Stimulated activated CD4-positive, alpha-beta T cell treated with anti-CD3 and anti-CD28 coated beads, Interleukin-12 subunit alpha, Interleukin-12 subunit beta, amount 100 ng/mL, for 24 hours (primary cell): ENCODE measurements around the gene NKD1.
"Not testable (repeated sequence)": the region's sequence is repeated elsewhere in the genome, so short reads cannot be mapped to it uniquely, and the experiment has no call there.

Experiments used
- DNase-seq, 2 experiments: peaks; one replicate each; pipeline ENCODE4 v3.0.0-alpha.2; 2020; ENCODE audit warnings: low read depth in 2 of 2

The NKD1 gene

GRCh38 chr16:50559804-50560514 is 11.8 kb downstream of the NKD1 start:
- no peak for DNase-seq

GRCh38 chr16:50560903-50561863 is 13.0 kb downstream of the NKD1 start:
- no peak for DNase-seq

- no peak for DNase-seq
These were observed 14.5 kb downstream of the NKD1 start for GRCh38 chr16:50562657-50563056.

- no peak for DNase-seq
These were observed 15.8 kb downstream of the NKD1 start for GRCh38 chr16:50563989-50564388.

- no peak for DNase-seq
These were observed 17.2 kb downstream of the NKD1 start for GRCh38 chr16:50565428-50565827.

GRCh38 chr16:50566014-50566962 is 18.1 kb downstream of the NKD1 start:
- no peak for DNase-seq

GRCh38 chr16:50567651-50568050 is 19.5 kb downstream of the NKD1 start:
- no peak for DNase-seq

- DNase-seq: no peak
These were observed 20.1 kb downstream of the NKD1 start for GRCh38 chr16:50568187-50568815.

GRCh38 chr16:50570354-50570753 is 22.2 kb downstream of the NKD1 start:
- DNase-seq: no peak

GRCh38 chr16:50570808-50571598 is 22.8 kb downstream of the NKD1 start:
- no peak for DNase-seq

GRCh38 chr16:50571786-50572185 is 23.6 kb downstream of the NKD1 start:
- DNase-seq: no peak

GRCh38 chr16:50572700-50573099 is 24.5 kb downstream of the NKD1 start:
- DNase-seq: no peak

- DNase-seq: no peak
These were observed 25.1 kb downstream of the NKD1 start for GRCh38 chr16:50573279-50573678.

GRCh38 chr16:50573947-50574744 is 25.9 kb downstream of the NKD1 start:
- DNase-seq: no peak

GRCh38 chr16:50574745-50575136 is 26.5 kb downstream of the NKD1 start:
- DNase-seq: no peak

- no peak for DNase-seq
These were observed 27.5 kb downstream of the NKD1 start for GRCh38 chr16:50575743-50576142.

- DNase-seq: no peak
These were observed 28.4 kb downstream of the NKD1 start for GRCh38 chr16:50576403-50577113.

- DNase-seq: no peak
These were observed 29.9 kb downstream of the NKD1 start for GRCh38 chr16:50578137-50578536.

- DNase-seq: not testable (repeated sequence)
These were observed 31.2 kb downstream of the NKD1 start for GRCh38 chr16:50579373-50579772.
